Measurements from ENCODE around the gene EBF3.

The EBF3 gene

GRCh38 chr10:129963641-129964501 lies at the start of gene EBF3:
Gene EBF3, minus strand, starts transcription at chr10:129964274. Its CDS starts 506 bp downstream, at chr10:129963768.
- Mint-ChIP-seq H3K4me3 (peak within 1 kb of the TSS; percentile 83), H3K27ac (no peak within 1 kb of the TSS), H3K36me3 (peaks cover 2% of the 10 kb centered on the region), H3K4me1 (peaks cover 27% of the 10 kb centered on the region), H3K9me3 (no peaks in the 10 kb centered on the region), H3K27me3 (peaks cover 45% of the 10 kb centered on the region)

- Mint-ChIP-seq H3K36me3 (no peaks in the 10 kb centered on the region), H3K27ac (no peak overlapping the region), H3K27me3 (peaks cover 6% of the 10 kb centered on the region), H3K4me3 (no peak overlapping the region), H3K4me1 (no peaks in the 10 kb centered on the region), H3K9me3 (no peaks in the 10 kb centered on the region)
Measured at GRCh38 chr10:130013335-130014262, 49.5 kb upstream of the EBF3 start.

- no peaks in the 10 kb centered on the region for H3K9me3 Mint-ChIP-seq
- H3K4me3 Mint-ChIP-seq = no peak overlapping the region
- H3K36me3 Mint-ChIP-seq = no peaks in the 10 kb centered on the region
- no peak overlapping the region for H3K27ac Mint-ChIP-seq
- H3K4me1 Mint-ChIP-seq = no peaks in the 10 kb centered on the region
- peaks cover 9% of the 10 kb centered on the region for H3K27me3 Mint-ChIP-seq
Measured at GRCh38 chr10:130012129-130012528, 48.1 kb upstream of the EBF3 start.

DNA sequence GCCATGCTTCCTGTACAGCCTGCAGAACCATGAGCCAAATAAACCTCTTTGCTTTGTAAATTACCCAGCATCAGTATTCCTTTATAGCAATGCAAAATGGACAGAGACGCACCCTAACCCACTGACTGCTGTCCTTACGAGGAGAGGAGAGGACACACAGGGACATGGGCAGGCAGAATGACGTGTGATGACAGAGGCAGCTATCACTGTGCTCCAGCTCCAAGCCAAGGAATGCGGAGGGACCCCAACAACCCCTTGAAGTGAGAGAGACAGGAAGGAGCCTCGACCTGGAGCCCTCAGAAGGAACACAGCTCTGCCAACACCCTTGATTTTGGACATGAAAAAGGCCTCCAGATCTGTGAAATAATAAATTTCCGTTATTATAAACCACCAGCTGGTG lies 46.6 kb upstream of the EBF3 start:
- Mint-ChIP-seq H3K27ac (no peak overlapping the region), H3K27me3 (peaks cover 9% of the 10 kb centered on the region), H3K4me3 (no peak overlapping the region), H3K9me3 (no peaks in the 10 kb centered on the region), H3K4me1 (no peaks in the 10 kb centered on the region), H3K36me3 (no peaks in the 10 kb centered on the region)

- H3K36me3 Mint-ChIP-seq = no peaks in the 10 kb centered on the region
- no peaks in the 10 kb centered on the region for H3K9me3 Mint-ChIP-seq
- no peak overlapping the region for H3K27ac Mint-ChIP-seq
- no peak overlapping the region for H3K4me3 Mint-ChIP-seq
- H3K4me1 Mint-ChIP-seq = no peaks in the 10 kb centered on the region
- H3K27me3 Mint-ChIP-seq = peaks cover 14% of the 10 kb centered on the region
Measured at GRCh38 chr10:130009228-130009627, 45.2 kb upstream of the EBF3 start.

GRCh38 chr10:130003787-130004613 lies 39.9 kb upstream of the EBF3 start:
- H3K9me3 Mint-ChIP-seq = no peaks in the 10 kb centered on the region
- no peak overlapping the region for H3K27ac Mint-ChIP-seq
- peaks cover 13% of the 10 kb centered on the region for H3K27me3 Mint-ChIP-seq
- no peak overlapping the region for H3K4me3 Mint-ChIP-seq
- no peaks in the 10 kb centered on the region for H3K36me3 Mint-ChIP-seq
- no peaks in the 10 kb centered on the region for H3K4me1 Mint-ChIP-seq

GRCh38 chr10:130003166-130003565 lies 39.1 kb upstream of the EBF3 start:
- no peak overlapping the region for H3K27ac Mint-ChIP-seq
- H3K9me3 Mint-ChIP-seq = peaks cover 8% of the 10 kb centered on the region
- no peak overlapping the region for H3K4me3 Mint-ChIP-seq
- H3K27me3 Mint-ChIP-seq = peaks cover 16% of the 10 kb centered on the region
- no peaks in the 10 kb centered on the region for H3K4me1 Mint-ChIP-seq
- peaks cover 2% of the 10 kb centered on the region for H3K36me3 Mint-ChIP-seq

DNA sequence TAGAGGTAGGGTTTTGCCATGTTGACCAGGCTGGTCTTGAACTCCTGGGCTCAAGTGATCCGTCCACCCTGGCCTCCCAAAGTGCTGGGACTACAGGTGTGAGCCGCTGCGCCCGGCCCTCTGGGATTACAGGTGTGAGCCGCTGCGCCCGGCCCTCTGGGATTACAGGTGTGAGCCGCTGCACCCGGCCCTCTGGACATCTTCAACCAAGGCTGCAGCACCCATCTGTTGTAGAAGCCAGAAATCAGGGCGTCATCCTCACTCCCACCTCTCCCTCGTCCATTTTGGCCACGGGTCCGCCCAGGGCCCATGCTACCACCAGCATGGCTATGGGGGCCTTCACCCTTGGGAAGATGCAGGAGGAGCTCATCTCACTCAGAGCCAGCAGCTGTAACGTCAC lies 38.5 kb upstream of the EBF3 start:
- peaks cover 2% of the 10 kb centered on the region for H3K36me3 Mint-ChIP-seq
- H3K9me3 Mint-ChIP-seq = peaks cover 9% of the 10 kb centered on the region
- H3K27me3 Mint-ChIP-seq = peaks cover 14% of the 10 kb centered on the region
- H3K4me1 Mint-ChIP-seq = no peaks in the 10 kb centered on the region
- H3K4me3 Mint-ChIP-seq = no peak overlapping the region
- no peak overlapping the region for H3K27ac Mint-ChIP-seq

DNA sequence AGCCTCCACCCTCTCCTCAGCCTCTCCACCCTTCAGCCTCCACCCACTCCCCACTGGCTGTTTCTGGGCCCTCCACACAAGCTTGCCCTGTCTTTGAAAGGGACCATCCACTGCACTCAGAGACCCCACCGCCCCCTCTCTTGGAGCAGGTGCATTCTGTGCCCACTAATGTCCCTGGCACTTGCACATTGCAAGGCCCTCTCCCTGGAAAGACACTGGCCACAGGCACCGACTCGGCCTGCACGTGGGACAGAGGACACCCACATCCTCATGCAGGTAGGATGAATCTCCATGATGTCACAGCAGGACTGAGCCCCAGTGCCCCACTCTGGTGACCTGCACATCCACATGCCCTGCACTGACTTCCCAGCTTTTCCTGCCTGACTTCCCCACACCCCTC lies 36.8 kb upstream of the EBF3 start:
- H3K4me3 Mint-ChIP-seq = no peak overlapping the region
- no peak overlapping the region for H3K27ac Mint-ChIP-seq
- H3K27me3 Mint-ChIP-seq = peaks cover 17% of the 10 kb centered on the region
- peaks cover 13% of the 10 kb centered on the region for H3K9me3 Mint-ChIP-seq
- H3K36me3 Mint-ChIP-seq = peaks cover 2% of the 10 kb centered on the region
- no peaks in the 10 kb centered on the region for H3K4me1 Mint-ChIP-seq

GRCh38 chr10:129999140-129999539 lies 35.1 kb upstream of the EBF3 start:
- Mint-ChIP-seq H3K4me3 (no peak overlapping the region), H3K27ac (no peak overlapping the region), H3K9me3 (peaks cover 18% of the 10 kb centered on the region), H3K27me3 (peaks cover 19% of the 10 kb centered on the region), H3K4me1 (no peaks in the 10 kb centered on the region), H3K36me3 (peaks cover 2% of the 10 kb centered on the region)

DNA sequence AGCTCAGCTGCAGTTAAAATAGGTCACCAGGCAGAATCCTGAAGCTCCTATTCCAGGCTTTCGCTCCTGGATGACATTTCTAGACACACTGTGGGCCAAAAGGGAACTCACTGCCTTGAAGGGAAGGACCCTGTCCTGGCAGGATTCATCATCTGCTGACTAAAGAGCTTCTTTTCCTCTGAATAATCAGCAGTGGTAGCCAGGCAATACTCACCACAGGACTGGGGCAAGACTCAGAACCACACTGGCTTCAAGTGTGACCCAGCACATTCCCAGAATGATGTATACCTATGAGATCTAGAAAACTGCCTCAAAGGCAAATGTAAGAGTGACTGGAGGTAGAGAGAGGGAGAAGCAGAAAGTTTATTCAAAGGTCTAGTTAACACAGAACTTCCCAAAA lies 29.5 kb upstream of the EBF3 start:
- Mint-ChIP-seq H3K4me3 (no peak overlapping the region), H3K27ac (no peak overlapping the region), H3K27me3 (peaks cover 35% of the 10 kb centered on the region), H3K36me3 (peaks cover 3% of the 10 kb centered on the region), H3K9me3 (peaks cover 15% of the 10 kb centered on the region), H3K4me1 (no peaks in the 10 kb centered on the region)

GRCh38 chr10:129992356-129992755 lies 28.3 kb upstream of the EBF3 start:
- H3K27me3 Mint-ChIP-seq = peaks cover 36% of the 10 kb centered on the region
- H3K36me3 Mint-ChIP-seq = peaks cover 3% of the 10 kb centered on the region
- peaks cover 10% of the 10 kb centered on the region for H3K9me3 Mint-ChIP-seq
- no peak overlapping the region for H3K27ac Mint-ChIP-seq
- H3K4me3 Mint-ChIP-seq = no peak overlapping the region
- H3K4me1 Mint-ChIP-seq = no peaks in the 10 kb centered on the region

DNA sequence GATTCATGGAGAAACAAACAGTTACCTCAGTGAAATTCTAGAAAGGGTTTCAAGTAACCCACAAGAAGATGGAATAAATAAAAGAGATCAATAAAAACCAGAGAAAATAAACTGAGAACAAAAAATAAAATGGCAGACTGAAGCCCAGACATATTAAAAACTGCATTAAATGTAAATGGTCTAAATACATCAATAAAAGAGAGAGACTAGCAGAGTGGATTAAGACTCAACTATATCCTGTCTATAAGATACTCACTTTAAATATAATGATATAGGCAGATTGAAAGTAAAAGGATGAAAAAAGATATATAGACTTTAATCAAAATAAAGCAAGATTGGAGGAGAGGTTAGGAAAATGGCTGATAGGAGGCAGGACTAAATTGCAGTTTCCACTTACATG lies 18.8 kb upstream of the EBF3 start:
- Mint-ChIP-seq H3K27me3 (peaks cover 53% of the 10 kb centered on the region), H3K9me3 (peaks cover 39% of the 10 kb centered on the region), H3K36me3 (peaks cover 13% of the 10 kb centered on the region), H3K4me3 (no peak overlapping the region), H3K4me1 (no peaks in the 10 kb centered on the region), H3K27ac (no peak overlapping the region)

DNA sequence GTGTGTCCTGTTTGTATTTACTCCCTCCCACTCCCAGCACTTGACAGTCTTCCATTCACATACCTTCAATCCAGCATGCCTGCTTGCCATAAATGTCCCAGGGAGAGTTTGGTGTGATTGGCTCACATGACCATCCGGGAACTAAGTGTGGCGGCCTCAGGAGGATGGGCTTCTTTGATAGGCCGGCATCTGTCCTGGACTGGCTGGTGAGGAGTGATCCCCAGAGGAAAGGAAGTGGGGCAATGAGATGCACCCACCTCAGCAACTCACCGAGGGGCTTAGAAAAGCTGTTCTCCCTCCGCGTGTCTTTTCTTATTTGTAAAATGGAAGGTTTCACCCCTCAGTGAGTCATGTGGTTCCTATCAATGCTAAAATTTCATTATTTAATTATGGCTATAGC lies 14.9 kb upstream of the EBF3 start:
- Mint-ChIP-seq H3K4me3 (no peak overlapping the region), H3K36me3 (peaks cover 7% of the 10 kb centered on the region), H3K4me1 (no peaks in the 10 kb centered on the region), H3K27me3 (peaks cover 57% of the 10 kb centered on the region), H3K27ac (no peak overlapping the region), H3K9me3 (peaks cover 18% of the 10 kb centered on the region)

GRCh38 chr10:129978322-129978721 lies 14.2 kb upstream of the EBF3 start:
- H3K4me3 Mint-ChIP-seq = no peak overlapping the region
- H3K27me3 Mint-ChIP-seq = peaks cover 61% of the 10 kb centered on the region
- H3K36me3 Mint-ChIP-seq = peaks cover 7% of the 10 kb centered on the region
- H3K4me1 Mint-ChIP-seq = no peaks in the 10 kb centered on the region
- peaks cover 18% of the 10 kb centered on the region for H3K9me3 Mint-ChIP-seq
- H3K27ac Mint-ChIP-seq = no peak overlapping the region

Data from activated naive CD4-positive, alpha-beta T cell treated with anti-CD3 and anti-CD28 coated beads, Interleukin-2, amount 50 U/mL, for 24 hours (primary cell).